ENCODE measurements around the gene KIAA1328.

DNA sequence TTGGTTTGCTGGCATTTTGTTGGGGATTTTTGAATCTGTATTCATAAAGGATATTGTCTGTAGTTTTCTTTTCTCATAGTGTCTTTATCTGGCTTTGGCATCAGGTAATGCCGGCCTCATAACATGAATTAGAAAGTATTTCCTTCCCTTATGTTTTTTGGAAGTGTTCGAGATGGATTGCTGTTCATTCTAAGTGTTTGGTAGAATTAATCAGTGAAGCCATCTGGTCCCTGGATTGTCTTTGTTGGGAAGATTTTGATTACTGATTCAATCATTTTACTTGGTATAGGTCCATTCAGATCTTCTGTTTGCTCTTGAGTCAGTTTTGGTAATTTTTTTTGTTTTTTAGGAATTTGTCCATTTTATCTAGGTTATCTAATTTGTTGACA lies 22.3 kb downstream of the KIAA1328 start:
- TF ChIP-seq, protein P1, sequence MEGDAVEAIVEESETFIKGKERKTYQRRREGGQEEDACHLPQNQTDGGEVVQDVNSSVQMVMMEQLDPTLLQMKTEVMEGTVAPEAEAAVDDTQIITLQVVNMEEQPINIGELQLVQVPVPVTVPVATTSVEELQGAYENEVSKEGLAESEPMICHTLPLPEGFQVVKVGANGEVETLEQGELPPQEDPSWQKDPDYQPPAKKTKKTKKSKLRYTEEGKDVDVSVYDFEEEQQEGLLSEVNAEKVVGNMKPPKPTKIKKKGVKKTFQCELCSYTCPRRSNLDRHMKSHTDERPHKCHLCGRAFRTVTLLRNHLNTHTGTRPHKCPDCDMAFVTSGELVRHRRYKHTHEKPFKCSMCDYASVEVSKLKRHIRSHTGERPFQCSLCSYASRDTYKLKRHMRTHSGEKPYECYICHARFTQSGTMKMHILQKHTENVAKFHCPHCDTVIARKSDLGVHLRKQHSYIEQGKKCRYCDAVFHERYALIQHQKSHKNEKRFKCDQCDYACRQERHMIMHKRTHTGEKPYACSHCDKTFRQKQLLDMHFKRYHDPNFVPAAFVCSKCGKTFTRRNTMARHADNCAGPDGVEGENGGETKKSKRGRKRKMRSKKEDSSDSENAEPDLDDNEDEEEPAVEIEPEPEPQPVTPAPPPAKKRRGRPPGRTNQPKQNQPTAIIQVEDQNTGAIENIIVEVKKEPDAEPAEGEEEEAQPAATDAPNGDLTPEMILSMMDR (IDR thresholded peaks at IDR 0.05): no peak
- TF ChIP-seq POLR2A (IDR thresholded peaks at IDR 0.05): no peak
